CD1c-positive myeloid dendritic cell (primary cell): ENCODE results near the gene TSPAN11.
"Not testable (repeated sequence)": the region's sequence is repeated elsewhere in the genome, so short reads cannot be mapped to it uniquely, and the experiment has no call there.

ENCODE experiments used
- DNase-seq: peaks from one replicate; pipeline ENCODE4 v3.0.0-alpha.2; 2016; ENCODE audit errors: extremely low spot score

The TSPAN11 gene, protein sequence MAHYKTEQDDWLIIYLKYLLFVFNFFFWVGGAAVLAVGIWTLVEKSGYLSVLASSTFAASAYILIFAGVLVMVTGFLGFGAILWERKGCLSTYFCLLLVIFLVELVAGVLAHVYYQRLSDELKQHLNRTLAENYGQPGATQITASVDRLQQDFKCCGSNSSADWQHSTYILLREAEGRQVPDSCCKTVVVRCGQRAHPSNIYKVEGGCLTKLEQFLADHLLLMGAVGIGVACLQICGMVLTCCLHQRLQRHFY

DNA sequence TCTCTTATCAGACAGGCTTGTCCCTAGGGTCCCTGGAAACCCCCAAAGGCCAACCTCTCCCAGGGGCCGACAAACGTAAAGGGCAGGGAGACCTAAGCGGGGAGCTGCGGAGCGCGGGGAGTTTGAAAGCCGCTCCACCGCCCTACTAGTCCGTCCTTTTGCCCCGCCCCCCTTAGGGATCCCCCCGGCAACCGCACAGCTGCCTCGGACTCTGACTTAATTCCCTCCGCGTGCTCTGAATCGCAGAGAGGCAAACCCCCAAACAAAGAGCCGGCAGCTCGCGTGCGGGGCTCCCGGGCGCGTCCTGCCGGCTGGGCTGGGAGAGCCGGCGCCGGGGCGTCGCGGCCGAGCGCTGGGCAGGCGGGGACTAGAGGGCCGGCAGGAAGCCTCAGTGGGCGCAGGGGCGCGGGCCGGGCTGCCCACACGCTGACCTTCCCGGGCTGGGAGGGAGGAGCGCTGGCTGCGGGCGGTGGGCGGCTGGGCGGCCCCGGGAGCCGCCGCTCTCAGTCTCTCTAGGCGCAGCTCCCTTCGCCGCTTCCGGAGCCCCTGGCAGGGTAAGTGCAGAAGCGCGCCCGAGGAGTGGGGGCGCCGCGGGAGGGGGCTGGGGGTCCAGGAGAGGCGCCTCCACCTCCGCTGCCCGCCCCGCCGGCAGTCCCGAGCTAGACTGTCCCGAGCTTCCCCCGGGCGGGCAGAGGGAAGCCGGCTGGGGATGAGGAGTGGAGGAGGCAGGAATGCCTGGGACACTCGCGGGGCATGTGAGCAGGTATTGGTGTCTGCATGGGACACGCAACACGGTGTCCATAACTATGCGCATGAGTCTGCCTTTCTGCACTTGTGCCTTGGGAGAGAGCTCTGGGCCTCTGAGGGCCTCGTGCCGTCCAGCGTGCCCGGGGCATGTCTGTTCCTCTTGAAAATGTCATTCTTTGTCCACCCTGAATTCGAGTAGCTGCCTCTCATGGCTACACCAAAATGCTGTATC is at the start of gene TSPAN11:
Gene TSPAN11, plus strand, starts transcription at position 506 of the 979 bp plus-strand sequence. CDS start 27,244 bp downstream, outside the sequence.
- no peak for DNase-seq

DNA sequence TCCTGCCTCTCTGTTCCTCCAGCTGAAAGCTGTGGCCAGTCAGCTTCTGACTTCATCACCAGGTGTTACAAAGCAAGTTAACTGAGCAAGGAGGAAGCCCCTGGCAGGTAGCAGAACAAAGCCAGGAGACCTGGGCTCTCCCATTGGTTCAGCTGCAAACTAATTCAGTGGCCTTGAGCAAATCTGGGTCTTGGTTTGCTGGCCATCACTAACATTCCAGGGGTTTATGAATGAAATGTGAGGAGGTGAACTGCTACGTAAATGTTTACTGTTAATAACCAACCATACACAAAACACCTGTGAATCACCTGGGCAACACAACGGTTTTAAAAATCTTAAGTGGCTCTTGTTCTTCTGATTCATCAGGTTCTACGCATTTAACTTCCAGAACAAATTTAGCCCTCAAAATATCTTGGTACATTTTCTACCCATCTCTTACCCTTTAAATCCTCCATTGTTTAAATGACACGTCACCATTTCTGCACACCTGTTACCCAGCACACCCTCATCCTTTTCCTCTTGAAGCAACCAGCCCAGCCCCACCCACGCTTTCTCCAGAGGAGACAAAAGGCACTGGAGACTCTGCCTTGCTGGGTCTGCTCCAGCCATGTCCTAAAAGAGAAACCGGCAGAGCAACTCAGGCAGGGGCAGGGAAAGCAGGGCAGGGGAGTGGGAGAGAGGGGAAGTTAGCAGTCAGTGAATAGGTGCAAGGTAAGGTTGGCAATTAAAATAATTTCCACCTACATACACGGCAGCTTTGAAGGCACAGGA is 49.3 kb upstream of the TSPAN11 start:
- DNase-seq = no peak

DNA sequence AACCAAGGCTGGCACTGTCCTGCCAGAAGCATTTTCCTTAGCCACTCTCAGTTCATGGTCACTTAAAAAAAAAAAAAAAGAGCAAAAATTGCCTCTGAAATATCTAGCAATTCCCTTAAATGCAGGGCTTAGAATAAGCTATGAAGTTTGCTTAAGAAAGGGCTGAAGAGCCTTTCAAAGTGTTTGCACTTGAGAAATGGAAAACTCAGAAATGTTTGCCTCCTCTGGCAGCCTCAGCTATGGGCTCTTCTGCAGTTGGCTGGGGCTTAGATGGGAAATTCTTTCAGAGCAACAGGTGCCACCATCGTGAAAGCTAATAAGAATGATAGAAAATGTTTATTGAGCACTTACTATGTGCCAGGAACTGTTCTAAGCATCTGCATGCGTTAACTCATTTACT is 48.5 kb upstream of the TSPAN11 start:
- no peak for DNase-seq

DNA sequence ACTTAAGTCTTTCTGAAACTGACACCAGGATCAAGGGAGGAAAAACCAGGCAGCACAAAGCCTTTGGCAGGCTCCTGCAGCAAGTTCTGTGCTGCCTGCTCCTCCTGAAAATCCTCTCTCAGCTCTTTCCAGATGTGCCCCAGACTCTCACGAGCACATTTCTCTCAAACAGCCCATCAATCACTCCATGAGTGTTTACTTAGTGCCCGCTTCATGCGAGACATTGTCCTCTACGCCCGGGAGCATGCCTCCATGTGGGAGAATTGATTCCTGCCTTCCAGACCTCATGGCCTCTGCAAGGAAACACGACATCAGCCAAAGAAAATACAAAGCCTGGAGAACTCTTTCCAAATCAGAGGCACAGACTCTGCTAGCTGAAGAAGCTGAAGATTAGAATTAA is 46.5 kb upstream of the TSPAN11 start:
- DNase-seq = no peak

DNA sequence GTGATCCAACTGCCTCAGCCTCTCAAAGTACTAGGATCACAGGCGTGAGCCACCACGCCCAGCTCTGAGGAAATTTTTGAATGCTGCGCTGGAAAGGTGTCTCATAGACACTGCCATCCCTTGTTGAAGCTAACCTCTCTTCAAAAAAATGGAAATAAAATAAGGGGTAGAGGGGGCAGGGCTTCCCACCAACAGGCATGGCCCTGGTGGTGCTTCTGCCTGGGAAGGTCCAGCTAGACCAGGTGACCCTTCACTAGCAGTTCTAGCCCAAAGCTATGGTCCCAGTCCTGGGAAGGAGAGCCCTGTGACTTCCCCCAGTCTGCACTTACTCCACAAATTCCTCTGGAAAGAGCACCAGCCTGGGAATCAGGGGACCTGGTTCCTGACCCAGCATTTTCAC is 45.7 kb upstream of the TSPAN11 start:
- DNase-seq = no peak

DNA sequence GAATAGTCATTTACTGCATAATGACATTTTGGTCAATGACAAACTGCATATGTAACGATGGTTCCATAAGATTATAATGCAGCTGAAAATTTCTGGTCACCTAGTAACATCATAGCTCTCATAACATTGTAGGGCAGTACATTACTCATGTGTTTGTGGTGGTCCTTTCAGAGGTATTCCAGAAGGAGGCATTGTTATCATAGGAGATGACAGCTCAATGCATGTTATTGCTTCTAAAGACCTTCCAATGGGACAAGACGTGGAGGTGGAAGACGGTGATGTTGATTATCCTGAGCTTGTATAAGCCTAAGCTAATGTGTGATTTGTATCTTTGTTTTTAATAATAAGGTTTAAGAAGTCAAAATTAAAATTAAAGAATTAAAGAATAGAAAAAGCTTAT is 43.8 kb upstream of the TSPAN11 start:
- DNase-seq = no peak

DNA sequence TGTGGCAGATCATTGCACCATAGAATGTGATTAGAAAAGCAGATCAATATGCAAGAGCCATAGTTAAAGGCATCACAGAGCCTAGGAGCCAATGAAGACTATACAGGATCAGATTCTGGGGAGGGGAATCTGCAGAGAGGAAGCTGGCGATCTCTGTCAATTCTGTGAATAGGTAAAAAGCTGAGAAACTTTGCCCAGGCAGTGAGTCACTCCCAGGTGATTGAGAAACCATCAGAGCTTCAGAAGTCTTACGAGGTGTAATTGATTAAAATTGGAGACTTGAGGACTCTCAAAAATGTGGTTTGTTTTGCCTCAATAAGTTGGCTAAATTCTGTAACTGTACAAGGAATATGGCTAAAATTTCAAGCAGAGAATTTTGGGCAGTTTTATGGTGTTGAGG is 41.7 kb upstream of the TSPAN11 start:
- DNase-seq = no peak

DNA sequence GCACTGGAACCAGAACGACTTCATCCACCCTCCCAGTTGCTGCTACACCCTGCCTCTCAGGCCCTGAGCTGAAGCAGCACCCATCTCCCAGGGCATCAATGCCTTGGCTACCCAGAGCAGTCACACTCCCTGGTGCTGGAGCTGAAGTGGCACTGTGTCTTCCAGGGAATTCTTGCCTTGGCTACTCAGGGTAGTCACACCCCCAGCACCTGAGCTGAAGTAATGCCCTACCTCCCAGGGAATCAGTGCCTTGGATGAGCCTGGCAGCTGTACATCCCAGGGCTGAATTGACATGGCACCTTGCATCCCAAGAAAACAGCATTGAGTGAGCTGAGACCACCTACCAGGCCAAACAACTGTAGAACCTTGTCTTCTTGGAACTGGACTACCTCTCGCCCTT is 41.2 kb upstream of the TSPAN11 start:
- DNase-seq = no peak

DNA sequence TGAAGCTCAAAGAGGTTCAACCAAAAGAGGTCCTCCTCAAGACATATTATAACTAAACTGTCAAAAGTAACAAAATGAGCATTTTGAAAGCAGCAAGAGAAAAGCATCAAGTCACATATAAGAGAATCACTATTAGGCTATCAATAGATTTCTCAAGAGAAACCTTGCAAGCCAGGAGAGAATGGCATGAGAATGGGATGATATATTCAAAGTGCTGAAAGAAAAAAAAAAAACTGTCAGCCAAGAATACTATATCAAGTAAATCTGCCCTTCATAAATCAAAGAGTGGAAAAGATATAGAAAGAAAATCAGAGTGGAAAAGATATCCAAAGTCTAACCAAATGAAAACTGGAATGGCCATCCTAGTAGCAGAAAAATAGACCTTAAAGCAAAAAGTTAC is 39.3 kb upstream of the TSPAN11 start:
- DNase-seq = no peak

DNA sequence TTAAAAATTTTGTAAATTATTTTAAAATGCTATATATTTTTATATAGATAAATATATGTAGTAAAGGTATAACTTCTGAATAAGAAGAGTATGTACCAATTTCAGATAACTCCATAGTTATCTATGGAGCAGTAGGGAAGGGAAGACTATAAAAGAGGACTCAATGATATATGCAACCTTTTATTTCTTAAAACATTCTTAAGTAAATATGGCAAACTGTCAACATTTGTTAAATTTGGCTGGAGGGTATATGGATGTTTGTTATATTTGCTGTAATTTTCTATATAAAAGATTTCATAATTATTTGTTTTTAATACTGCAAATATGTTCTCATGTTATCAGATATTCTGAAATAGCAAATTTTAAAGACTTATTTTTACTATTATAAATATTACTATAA is 38.3 kb upstream of the TSPAN11 start:
- DNase-seq = no peak

DNA sequence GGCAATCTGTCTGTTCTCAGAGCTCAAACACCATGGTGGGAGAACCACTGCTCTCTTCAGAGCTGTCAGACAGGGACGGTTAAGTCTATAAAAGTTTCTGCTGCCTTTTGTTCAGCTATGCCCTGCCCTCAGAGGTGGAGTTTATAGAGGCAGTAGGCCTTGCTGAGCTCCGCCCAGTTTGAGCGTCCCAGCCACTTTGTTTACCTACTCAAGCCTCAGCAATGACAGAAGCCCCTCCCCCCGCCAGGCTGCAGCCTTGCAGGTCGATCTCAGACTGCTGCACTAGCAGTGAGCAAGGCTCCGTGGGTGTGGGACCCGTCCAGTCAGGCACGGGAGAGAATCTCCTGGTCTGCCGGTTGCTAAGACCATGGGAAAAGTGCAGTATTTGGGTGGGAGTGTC is 32.0 kb upstream of the TSPAN11 start:
- not testable (repeated sequence) for DNase-seq

DNA sequence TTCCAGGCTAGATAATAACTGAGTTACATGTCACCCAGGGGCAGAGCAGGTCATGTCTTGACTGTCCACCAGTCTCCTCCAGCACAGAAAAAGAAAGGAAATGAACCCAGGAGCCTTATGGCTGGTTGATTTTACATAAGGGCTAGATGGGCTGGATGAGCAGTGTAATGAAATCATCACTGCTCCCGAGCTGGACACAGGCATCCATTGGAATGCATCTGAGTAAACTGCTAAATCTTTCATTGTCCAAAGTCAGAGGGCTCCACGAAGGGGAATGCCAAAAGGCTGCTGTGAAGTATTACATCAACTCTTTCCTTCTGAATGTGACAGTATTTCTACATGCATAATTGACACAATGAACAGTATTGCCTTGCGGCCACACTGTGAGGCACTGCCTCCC is 30.1 kb upstream of the TSPAN11 start:
- no peak for DNase-seq

DNA sequence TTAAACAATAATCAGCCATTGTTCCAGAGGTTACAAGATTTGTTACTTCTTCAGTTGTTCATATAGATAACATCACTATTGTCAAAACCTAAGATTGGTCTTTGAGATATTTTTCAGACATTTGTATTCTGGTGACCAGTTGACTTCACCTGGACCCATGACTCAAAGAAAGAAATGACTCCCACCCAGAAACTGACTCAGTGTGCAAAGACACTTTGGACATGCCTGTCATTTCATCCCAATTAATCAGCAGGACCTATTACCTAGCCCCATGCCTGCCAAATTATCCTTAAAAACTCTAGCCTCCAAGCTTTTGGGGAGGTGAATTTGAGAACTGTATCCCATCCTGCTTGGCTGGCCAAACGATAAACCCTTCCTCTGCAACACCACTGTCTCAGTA is 27.7 kb upstream of the TSPAN11 start:
- DNase-seq = no peak

DNA sequence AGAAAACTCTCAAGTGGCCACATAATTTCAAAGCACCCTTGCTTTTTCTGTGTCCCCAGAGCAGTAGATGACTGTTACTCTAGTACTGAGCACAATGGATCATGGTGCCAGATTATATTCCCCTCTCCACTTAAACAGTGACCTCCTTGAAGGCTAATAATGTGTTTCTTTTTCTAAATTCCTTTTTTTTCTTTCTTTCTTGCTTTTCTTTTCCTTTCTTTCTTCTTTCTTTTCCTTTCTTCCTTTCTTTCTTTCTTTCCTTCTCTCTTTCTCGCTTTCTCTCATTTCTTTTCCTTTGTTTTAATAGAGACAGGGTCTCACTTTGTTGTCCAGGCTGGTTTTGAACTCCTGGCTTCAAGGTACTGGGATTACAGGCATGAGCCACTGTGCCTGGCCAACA is 26.2 kb upstream of the TSPAN11 start:
- DNase-seq = no peak

DNA sequence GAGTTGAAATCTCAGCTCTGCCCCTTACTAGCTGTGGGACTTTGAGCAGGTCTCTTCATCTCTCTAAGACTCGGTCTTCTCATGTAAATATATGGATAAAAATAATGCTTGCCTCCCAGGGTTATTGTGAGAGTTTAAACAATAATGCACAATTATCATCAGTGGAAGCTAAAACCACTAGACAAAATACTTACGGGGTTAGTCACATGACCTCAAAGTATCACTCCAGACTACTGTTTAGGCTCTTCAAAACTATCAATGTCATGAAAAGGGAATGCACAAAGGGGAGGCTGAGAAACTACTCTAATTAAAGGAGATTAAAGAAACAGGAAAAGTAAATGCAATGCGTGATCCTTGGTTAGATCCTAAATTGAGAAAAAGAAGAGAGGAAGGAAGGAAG is 24.5 kb upstream of the TSPAN11 start:
- DNase-seq = no peak

DNA sequence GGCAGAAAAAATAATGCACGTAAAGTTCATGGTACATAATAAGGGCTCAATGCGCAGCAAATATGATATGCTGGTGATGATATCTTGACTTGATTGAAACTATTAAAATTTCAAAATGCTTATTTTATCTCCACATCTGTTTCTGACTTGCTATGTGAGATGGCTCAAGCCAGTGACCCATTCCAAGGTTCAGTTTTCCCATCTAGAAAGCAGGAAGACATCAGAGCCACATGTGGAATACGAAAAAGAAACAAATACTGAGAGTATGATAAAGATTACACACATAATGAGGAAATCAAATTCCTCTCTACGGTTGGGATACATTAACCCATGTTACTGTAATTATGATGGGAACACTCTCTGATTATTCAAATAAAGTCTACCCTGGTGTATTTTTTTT is 24.0 kb upstream of the TSPAN11 start:
- DNase-seq = no peak

DNA sequence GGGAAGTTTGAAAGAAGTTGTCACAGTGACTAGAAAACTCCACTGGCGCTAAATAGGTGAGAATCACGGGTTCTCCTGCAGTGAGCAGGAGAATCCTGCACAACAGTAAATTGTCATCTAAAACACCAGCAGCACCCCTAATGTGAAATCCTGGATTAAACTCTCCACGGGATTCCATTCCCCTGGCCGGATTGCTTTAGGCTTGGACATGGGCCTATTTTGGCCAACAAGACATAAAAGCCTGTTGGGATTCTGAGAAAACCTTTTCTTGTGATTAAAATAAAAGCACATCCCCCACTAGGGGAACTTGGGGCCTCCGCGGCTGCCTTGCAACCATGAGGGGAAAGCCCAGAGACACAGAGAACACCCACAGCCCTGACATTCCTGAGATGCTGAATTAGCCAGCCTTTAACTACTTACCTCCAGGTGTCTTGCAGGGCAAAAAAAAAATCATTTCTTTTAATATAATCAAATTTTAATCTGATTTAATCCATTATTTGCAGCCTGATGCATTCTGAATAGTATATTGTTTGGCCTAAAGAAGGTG is 21.0 kb upstream of the TSPAN11 start:
- DNase-seq = no peak

DNA sequence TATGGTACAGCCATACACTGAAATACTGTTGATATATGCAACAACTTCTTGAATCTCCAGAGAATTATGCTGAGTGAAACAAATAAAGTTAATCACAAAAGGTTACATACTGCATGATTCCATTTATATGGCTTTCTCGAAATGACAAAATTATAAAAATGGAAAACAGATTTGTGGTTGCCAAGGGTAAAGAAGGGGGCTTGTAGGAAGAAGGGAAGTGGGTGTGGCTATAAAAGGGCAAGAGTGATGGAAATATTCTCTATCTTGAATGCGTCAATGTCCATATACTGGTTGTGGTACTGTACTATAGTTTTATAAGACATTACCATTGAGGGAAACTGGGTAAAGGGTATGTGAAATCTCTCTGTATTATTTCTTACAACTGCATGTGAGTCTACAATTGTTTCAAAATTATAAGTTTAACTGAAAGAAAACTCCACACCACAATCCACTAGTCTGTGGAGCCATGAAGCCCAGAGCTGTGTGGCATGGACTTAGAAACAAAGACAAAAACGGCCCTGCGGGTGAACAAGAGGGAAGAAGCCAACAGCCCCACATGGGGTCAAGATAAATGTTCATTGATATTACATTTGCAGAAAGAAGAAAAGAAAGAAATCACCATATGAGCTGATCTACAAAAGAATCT is 18.3 kb upstream of the TSPAN11 start:
- no peak for DNase-seq

DNA sequence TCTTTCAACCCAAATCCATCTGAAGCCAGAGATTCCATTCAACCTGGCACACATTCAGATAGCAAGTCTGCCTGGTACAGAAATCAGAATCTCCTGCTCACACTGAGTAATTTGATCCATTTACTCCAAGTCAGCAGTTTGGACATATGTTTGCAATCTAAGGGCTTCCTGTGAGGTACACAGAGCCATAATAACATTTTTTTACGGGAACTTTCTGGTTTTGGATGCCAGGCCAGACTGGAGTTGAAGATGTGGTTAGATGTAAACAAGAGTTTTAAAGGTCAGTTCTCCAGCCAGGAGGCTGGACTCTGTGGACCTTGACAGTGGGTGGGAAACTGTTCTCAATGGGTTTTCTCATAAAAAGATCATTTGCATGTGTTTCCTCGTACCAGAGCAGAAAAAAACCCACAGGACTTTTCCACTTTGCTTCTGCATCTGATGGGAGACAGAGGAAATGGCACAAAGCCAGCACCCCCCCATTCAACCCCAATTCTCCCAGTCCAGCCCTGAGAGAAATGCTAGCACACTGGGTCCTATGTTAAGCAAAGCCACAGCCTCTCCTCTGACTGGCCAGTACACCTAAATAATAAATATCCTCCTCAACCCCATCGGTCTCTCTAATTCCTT is 17.7 kb upstream of the TSPAN11 start:
- no peak for DNase-seq

DNA sequence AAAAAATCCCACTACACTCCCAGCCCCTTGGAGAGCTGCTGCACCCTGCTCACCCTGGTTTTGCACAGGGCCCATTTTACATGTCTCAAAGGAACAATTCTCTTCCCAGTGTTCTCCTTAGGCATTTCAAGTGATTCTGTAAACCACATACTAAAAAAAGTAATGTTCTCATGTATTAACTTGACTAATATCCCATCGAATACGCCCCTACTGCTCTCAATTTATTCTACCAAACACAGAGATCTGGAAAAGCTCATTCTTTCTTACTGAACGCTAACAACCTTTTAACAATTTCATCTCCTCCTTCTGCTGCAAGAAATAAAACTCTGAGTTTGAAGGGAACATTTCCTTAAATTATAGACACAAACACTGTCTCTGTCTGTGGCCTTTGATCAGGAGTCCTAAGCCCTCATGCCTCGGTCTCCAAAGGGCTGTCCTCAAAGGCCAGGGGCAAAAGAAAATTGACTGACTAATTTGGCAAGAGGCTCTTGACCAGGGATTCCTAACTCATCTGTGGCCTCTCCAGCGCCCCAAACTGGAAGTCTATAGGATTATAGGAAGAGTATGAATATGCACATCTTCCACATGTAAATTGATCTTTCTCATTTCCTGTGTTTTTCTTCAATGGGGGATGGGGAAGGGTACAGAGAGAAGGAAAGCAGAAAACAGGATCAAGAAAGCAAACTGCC is 17.1 kb upstream of the TSPAN11 start:
- DNase-seq = no peak

DNA sequence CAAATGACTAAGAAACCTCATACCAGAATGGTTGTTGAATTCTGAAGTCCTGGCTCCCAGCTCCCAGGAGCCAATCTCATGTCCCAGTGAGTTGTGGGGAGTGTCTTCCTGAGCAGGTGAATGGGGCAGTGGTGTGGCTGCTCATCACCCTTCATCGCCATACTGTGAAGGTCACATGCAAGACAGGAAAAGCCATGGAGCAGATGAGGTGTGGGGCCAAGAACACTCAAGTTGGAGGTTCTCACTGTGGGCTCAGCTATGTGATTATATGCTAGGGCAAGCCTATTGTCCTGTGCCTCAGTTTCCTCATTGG is 16.6 kb upstream of the TSPAN11 start:
- DNase-seq = no peak
